ENCODE results near the gene COL18A1. TPM values are rescaled to one million over a fixed set of nuclear protein-coding genes. Genes with fewer than 3 reads are reported as not detected.

Gene COL18A1
- total and polyA plus RNA-seq, 9 of the 15 experiments (the other 6 are each of a cell fraction or from before 2014, with no cell fraction given), result 0.14 to 16.4 (median 2.0) TPM

DNA sequence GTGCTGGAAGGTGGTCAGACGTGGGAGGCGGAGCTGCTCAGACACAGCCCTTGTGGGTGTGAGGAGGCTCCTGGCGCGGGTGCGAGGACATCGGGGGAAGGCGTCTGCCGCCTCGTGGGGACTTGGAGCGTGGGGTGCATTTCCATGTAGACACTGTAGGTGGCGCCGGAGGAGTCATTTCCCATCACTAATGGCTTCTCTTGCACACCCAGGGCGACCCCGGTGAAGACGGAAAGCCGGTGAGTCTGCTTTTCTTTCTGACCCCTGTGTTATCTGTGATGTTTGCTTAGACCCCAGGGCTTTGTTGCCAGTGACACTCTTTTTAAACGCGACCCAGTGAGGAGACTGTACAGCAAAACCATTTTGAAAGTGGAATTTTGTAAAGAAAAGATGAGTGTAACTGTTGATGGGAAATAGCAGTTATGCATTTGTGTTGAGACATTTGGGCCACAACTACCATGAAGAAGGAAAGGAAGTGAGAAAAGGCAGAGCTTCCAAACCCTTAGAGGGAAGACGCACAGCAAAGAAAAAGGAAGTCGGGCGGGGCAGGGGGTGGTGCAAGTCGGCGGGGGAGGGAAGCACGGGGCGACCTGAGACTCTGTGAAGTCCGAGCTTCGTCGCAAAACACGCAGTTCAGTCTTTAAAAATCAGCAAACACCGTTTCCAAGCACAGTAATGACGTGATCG lies 73.3 kb downstream of the COL18A1 start (continued):
- TF ChIP-seq EZH2 (IDR thresholded peaks at IDR 0.05; ENCODE audit: borderline replicate concordance, low read depth, low read length) (no peak), ZNF76 (CRISPR knock-in tag; IDR thresholded peaks at IDR 0.05; ENCODE audit: borderline replicate concordance) (0 out of 2 replicates have a peak, but pooled peaks have one; percentile 35), SREBF1 (IDR thresholded peaks at IDR 0.05; ENCODE audit: borderline replicate concordance, low read depth, low read length) (no peak), ZNF165 (CRISPR knock-in tag; IDR thresholded peaks at IDR 0.05; ENCODE audit: borderline replicate concordance) (no peak), ZNF212 (CRISPR knock-in tag; IDR thresholded peaks at IDR 0.05) (no peak), LCOR (CRISPR knock-in tag; IDR thresholded peaks at IDR 0.05) (no peak), HDAC1 (IDR thresholded peaks at IDR 0.05) (peak in 1 of 2 experiments; percentile 36; a peak in 1 of 4 replicates), RFX7 (CRISPR knock-in tag; IDR thresholded peaks at IDR 0.05) (no peak), ZBED1 (IDR thresholded peaks at IDR 0.05) (no peak), ZNF3 (CRISPR knock-in tag; IDR thresholded peaks at IDR 0.05) (no peak), ZNF133 (CRISPR knock-in tag; IDR thresholded peaks at IDR 0.05) (no peak), TSC22D4 (tag; IDR thresholded peaks at IDR 0.05) (no peak), CTBP1 (IDR thresholded peaks at IDR 0.05; ENCODE audit: borderline replicate concordance) (peak; percentile 44; the same call in 1 of the 2 replicates), CREB1 (IDR thresholded peaks at IDR 0.05) (no peak), CREB1 (CRISPR knock-in tag; IDR thresholded peaks at IDR 0.05) (0 out of 2 replicates have a peak, but pooled peaks have one; percentile 22), DPF2 (IDR thresholded peaks at IDR 0.05) (peak; percentile 70), ZBTB8A (IDR thresholded peaks at IDR 0.05; ENCODE audit: partially characterized antibody) (no peak)
- TF ChIP-seq, protein P1, sequence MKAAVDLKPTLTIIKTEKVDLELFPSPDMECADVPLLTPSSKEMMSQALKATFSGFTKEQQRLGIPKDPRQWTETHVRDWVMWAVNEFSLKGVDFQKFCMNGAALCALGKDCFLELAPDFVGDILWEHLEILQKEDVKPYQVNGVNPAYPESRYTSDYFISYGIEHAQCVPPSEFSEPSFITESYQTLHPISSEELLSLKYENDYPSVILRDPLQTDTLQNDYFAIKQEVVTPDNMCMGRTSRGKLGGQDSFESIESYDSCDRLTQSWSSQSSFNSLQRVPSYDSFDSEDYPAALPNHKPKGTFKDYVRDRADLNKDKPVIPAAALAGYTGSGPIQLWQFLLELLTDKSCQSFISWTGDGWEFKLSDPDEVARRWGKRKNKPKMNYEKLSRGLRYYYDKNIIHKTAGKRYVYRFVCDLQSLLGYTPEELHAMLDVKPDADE (conservative IDR thresholded peaks at IDR 0.05; ENCODE audit: control insufficient read depth, low read depth, low read length), result 0 out of 2 replicates have a peak, but pooled peaks have one; percentile 11
- TF ChIP-seq, protein P2, sequence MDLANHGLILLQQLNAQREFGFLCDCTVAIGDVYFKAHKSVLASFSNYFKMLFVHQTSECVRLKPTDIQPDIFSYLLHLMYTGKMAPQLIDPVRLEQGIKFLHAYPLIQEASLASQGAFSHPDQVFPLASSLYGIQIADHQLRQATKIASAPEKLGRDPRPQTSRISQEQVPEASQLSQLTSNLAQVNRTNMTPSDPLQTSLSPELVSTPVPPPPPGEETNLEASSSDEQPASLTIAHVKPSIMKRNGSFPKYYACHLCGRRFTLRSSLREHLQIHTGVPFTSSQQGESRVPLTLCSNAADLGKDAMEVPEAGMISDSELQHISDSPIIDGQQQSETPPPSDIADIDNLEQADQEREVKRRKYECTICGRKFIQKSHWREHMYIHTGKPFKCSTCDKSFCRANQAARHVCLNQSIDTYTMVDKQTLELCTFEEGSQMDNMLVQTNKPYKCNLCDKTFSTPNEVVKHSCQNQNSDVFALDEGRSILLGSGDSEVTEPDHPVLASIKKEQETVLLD (IDR thresholded peaks at IDR 0.05), result peak; percentile 59
- TF ChIP-seq, protein P3, sequence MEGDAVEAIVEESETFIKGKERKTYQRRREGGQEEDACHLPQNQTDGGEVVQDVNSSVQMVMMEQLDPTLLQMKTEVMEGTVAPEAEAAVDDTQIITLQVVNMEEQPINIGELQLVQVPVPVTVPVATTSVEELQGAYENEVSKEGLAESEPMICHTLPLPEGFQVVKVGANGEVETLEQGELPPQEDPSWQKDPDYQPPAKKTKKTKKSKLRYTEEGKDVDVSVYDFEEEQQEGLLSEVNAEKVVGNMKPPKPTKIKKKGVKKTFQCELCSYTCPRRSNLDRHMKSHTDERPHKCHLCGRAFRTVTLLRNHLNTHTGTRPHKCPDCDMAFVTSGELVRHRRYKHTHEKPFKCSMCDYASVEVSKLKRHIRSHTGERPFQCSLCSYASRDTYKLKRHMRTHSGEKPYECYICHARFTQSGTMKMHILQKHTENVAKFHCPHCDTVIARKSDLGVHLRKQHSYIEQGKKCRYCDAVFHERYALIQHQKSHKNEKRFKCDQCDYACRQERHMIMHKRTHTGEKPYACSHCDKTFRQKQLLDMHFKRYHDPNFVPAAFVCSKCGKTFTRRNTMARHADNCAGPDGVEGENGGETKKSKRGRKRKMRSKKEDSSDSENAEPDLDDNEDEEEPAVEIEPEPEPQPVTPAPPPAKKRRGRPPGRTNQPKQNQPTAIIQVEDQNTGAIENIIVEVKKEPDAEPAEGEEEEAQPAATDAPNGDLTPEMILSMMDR (IDR thresholded peaks at IDR 0.05 in 2 of 3, conservative IDR thresholded peaks at IDR 0.05 in 1 of 3; ENCODE audit: insufficient read depth in 2 of 3, low read depth in 1 of 3, low read length in 3 of 3), result peak; percentile 96 to 99 (median 98)
- TF ChIP-seq, protein P4, sequence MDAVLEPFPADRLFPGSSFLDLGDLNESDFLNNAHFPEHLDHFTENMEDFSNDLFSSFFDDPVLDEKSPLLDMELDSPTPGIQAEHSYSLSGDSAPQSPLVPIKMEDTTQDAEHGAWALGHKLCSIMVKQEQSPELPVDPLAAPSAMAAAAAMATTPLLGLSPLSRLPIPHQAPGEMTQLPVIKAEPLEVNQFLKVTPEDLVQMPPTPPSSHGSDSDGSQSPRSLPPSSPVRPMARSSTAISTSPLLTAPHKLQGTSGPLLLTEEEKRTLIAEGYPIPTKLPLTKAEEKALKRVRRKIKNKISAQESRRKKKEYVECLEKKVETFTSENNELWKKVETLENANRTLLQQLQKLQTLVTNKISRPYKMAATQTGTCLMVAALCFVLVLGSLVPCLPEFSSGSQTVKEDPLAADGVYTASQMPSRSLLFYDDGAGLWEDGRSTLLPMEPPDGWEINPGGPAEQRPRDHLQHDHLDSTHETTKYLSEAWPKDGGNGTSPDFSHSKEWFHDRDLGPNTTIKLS (IDR thresholded peaks at IDR 0.05; ENCODE audit: borderline replicate concordance, low read depth), result peak; percentile 48; the same call in 1 of the 2 replicates
- TF ChIP-seq, protein P5, sequence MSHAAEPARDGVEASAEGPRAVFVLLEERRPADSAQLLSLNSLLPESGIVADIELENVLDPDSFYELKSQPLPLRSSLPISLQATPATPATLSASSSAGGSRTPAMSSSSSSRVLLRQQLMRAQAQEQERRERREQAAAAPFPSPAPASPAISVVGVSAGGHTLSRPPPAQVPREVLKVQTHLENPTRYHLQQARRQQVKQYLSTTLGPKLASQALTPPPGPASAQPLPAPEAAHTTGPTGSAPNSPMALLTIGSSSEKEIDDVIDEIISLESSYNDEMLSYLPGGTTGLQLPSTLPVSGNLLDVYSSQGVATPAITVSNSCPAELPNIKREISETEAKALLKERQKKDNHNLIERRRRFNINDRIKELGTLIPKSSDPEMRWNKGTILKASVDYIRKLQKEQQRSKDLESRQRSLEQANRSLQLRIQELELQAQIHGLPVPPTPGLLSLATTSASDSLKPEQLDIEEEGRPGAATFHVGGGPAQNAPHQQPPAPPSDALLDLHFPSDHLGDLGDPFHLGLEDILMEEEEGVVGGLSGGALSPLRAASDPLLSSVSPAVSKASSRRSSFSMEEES (CRISPR knock-in tag; IDR thresholded peaks at IDR 0.05), result no peak
